Lower lobe of right lung (tissue), 2 donors: ENCODE measurements around the gene ZNF211. TPM values are rescaled to one million over a fixed set of nuclear protein-coding genes. Genes with fewer than 3 reads are reported as not detected.
A peak's percentile ranks its signal among the peaks of the same experiment; 100 is the strongest.

Experiments used
- ATAC-seq, 2 donors: fragments of 200-7000 bp; cut with Tn5 transposase; one replicate each; pipeline ENCODE4 v1.9.1; 2020 to 2022; ENCODE audit warnings: mild to moderate bottlenecking in 2 of 2, moderate library complexity in 2 of 2
- DNase-seq: peaks from one replicate; pipeline ENCODE4 v3.0.0-alpha.2; 2020
- H3K27ac ChIP-seq: fragments of 200-600 bp; one replicate; pipeline ENCODE4 v1.8.0; 2022
- H3K27me3 ChIP-seq: fragments of 200-600 bp; one replicate; pipeline ENCODE4 v1.8.0; 2022; ENCODE audit warnings: low read depth
- H3K36me3 ChIP-seq: fragments of 200-600 bp; one replicate; pipeline ENCODE4 v1.8.0; 2022; ENCODE audit warnings: mild to moderate bottlenecking
- H3K4me1 ChIP-seq: fragments of 200-600 bp; one replicate; pipeline ENCODE4 v1.8.0; 2022
- H3K4me3 ChIP-seq: fragments of 200-600 bp; one replicate; pipeline ENCODE4 v1.8.0; 2022; ENCODE audit warnings: mild to moderate bottlenecking
- H3K9me3 ChIP-seq: fragments of 200-600 bp; one replicate; pipeline ENCODE4 v1.8.0; 2022
- intact Hi-C: fragments of 100-400 bp; cut with DNase I; formaldehyde crosslinking; loops from one replicate; pipeline ENCODE4 v1.11.0; 2022
- total RNA-seq: library from RNA; stranded (reverse); fragmentation: NEBNext Ultra II Directional; extraction: Animal tissue kit (Norgen Biotek cat#: 25700); gene quantifications from one replicate; pipeline ENCODE4 v1.2.1, GENCODE V29; 2021
- TF ChIP-seq, protein P1 (sequence below): fragments of 200-600 bp; IDR thresholded peaks from one replicate; pipeline ENCODE4 v1.8.0; 2022; ENCODE audit warnings: antibody characterized with exemption, mild to moderate bottlenecking
- donor health status: DM: no; HTN: yes; CAD: no; lungs with severe emphysema.

The ZNF211 gene
- total RNA-seq, 1 donor from 2014 or later, result 12.4 TPM

DNA sequence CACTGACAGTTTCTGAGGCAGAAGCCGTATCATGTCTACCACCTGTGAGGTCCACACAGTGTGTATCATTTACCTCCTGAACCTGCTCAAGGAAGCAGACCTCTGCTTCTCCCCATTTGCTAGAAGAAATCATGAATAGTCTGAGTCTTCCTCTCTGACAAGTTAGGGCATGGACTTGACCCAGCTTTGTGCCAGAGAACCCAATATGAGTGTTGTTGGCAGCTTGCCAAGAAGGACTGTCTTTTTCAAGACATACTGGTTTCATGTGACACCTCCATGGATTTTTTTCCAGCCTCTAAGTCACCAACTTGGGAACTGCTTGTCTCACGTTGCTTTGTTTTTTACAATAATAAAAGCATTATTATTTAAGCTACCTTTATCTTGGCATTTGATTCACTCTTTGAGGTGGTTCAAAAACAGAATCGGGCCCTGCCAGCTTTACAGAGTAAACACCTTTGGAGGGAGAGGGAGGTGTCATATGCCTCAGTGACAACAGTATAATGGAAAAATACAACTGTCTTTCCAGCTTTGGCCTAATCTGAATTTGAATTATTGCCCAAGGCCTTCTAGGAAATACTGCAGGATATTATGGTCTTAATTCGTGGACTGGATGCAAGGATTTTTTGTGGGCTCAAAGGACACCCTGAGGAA, 9.6 kb downstream of the ZNF211 start:
- ATAC-seq, result no peak
- no peak for DNase-seq
- Histone ChIP-seq H3K27me3 (no peaks in the 10 kb centered on the region), H3K36me3 (peaks cover 42% of the 10 kb centered on the region), H3K27ac (no peak overlapping the region), H3K4me1 (no peaks in the 10 kb centered on the region), H3K4me3 (no peak overlapping the region), H3K9me3 (peaks cover 75% of the 10 kb centered on the region)
- TF ChIP-seq, protein P1, sequence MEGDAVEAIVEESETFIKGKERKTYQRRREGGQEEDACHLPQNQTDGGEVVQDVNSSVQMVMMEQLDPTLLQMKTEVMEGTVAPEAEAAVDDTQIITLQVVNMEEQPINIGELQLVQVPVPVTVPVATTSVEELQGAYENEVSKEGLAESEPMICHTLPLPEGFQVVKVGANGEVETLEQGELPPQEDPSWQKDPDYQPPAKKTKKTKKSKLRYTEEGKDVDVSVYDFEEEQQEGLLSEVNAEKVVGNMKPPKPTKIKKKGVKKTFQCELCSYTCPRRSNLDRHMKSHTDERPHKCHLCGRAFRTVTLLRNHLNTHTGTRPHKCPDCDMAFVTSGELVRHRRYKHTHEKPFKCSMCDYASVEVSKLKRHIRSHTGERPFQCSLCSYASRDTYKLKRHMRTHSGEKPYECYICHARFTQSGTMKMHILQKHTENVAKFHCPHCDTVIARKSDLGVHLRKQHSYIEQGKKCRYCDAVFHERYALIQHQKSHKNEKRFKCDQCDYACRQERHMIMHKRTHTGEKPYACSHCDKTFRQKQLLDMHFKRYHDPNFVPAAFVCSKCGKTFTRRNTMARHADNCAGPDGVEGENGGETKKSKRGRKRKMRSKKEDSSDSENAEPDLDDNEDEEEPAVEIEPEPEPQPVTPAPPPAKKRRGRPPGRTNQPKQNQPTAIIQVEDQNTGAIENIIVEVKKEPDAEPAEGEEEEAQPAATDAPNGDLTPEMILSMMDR, result no peak
- intact Hi-C loops, result no loop called here

- no peaks in the 10 kb centered on the region for H3K27me3 ChIP-seq
- ATAC-seq (no peak), DNase-seq (no peak)
- no peaks in the 10 kb centered on the region for H3K4me1 ChIP-seq
- peaks cover 67% of the 10 kb centered on the region for H3K9me3 ChIP-seq
- TF ChIP-seq, protein P1, result no peak
- H3K4me3 ChIP-seq, result no peak overlapping the region
- H3K27ac ChIP-seq, result no peak overlapping the region
- intact Hi-C loops, result no loop called here
- H3K36me3 ChIP-seq, result peaks cover 38% of the 10 kb centered on the region
Observed at GRCh38 chr19:57643734-57644133, 10.8 kb downstream of the ZNF211 start.

DNA sequence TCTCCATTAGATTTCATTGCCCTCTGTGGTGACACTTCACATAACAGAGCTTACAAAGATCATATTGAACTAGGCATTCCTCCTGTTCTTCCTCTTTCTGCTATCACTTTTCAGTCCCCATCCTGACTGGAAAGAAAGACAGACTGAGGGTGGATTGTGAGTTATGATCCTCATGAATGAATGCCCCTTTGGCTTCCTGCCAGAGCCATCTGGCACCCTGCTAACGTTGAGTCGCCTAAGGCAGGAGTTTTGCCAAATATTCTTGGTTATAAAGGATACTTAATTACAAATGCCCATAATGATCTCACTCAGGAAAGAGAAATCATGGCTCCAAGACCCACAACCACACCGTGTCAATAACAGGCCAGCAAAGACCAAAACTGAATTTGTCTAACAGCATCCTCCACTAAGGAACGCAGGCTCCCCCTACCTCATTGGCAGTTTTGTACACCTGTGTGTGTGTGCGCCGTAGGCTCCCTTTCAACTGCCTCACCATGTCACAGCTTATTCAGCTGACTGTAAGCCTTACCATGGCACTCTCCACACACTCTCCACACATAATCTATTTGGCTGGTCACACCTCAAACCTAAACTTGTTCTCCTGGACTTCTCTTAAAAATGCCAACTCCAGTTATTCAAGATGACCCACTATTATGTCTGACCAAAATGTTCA, 15.5 kb downstream of the ZNF211 start:
- no peak for ATAC-seq
- TF ChIP-seq, protein P1, result no peak
- Histone ChIP-seq H3K4me3 (no peak overlapping the region), H3K9me3 (peaks cover 20% of the 10 kb centered on the region), H3K36me3 (no peaks in the 10 kb centered on the region), H3K27ac (no peak overlapping the region), H3K4me1 (no peaks in the 10 kb centered on the region), H3K27me3 (no peaks in the 10 kb centered on the region)
- intact Hi-C loops, result no loop called here
- no peak for DNase-seq

GRCh38 chr19:57651654-57651996, 18.7 kb downstream of the ZNF211 start:
- Histone ChIP-seq H3K27me3 (no peaks in the 10 kb centered on the region), H3K27ac (no peak overlapping the region), H3K4me3 (peak overlapping the region; percentile 2), H3K36me3 (no peaks in the 10 kb centered on the region), H3K4me1 (no peaks in the 10 kb centered on the region), H3K9me3 (peaks cover 10% of the 10 kb centered on the region)
- DNase-seq, result no peak
- intact Hi-C loops, result no loop called here
- TF ChIP-seq, protein P1, result no peak
- no peak for ATAC-seq

DNA sequence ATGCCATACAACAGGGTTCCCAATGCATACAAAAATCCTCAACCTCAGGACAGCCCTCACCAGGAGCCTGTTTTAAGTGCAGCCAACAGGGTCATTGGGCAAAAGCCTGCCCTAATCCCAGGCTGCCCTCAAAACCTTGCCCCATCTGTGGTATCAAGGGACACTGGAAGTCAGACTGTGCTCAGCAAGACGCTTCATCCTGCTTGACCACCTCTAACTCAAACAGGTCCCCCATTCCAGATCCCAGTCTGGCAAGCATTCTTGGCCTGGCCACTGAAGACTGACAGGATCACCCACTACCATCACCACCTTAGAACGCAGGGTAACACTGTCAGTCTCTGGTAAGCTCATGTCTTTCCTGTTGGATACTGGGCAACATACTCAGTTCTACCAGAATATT, 20.7 kb downstream of the ZNF211 start:
- intact Hi-C loops, result no loop called here
- H3K27me3 ChIP-seq, result no peaks in the 10 kb centered on the region
- no peaks in the 10 kb centered on the region for H3K4me1 ChIP-seq

More for the DNA sequence above, 20.7 kb downstream of the ZNF211 start:
- peaks cover 5% of the 10 kb centered on the region for H3K9me3 ChIP-seq
- DNase-seq (no peak), ATAC-seq (no peak)
- TF ChIP-seq, protein P1, result no peak
- H3K27ac ChIP-seq, result no peak overlapping the region
- no peak overlapping the region for H3K4me3 ChIP-seq
- H3K36me3 ChIP-seq, result no peaks in the 10 kb centered on the region
